Umbilical cord (tissue), 1 donor: ENCODE measurements around the gene MPZL2. TPM values are rescaled to one million over a fixed set of nuclear protein-coding genes. Genes with fewer than 3 reads are reported as not detected.

Experiments
- total RNA-seq: library from RNA; depleted of rRNA; stranded (reverse); fragments of >200 nt; gene quantifications from one replicate; pipeline ENCODE4 v1.2.3, GENCODE V29; 2014; ENCODE audit warnings: low replicate concordance; ENCODE audit not compliant: insufficient read depth

MPZL2 gene
- total RNA-seq, 1 donor from 2014 or later = 41.9 TPM

Other genes with a start within 250 kb of the MPZL2 start
- gene TMPRSS4, start 187.2 kb downstream of the MPZL2 start, total RNA-seq = 3.4 TPM
- gene SMIM35, start 177.3 kb downstream of the MPZL2 start, total RNA-seq = 1.4 TPM
- 1.2 TPM for gene SCN4B, start 111.5 kb downstream of the MPZL2 start, total RNA-seq
- 4.6 TPM for gene SCN2B, start 87.7 kb downstream of the MPZL2 start, total RNA-seq
- gene JAML, start 39.3 kb downstream of the MPZL2 start, total RNA-seq = 18.8 TPM
- 5.3 TPM for gene MPZL3, start 11.9 kb downstream of the MPZL2 start, total RNA-seq
- not detected for gene CD3E, start 40.4 kb upstream of the MPZL2 start, total RNA-seq
- gene CD3D, start 78.4 kb upstream of the MPZL2 start, total RNA-seq = not detected
- gene CD3G, start 80.0 kb upstream of the MPZL2 start, total RNA-seq = 1.9 TPM
- 22.1 TPM for gene UBE4A, start 95.3 kb upstream of the MPZL2 start, total RNA-seq
- gene ATP5MG, start 137.3 kb upstream of the MPZL2 start, total RNA-seq = 142 TPM
- gene KMT2A, start 172.2 kb upstream of the MPZL2 start, total RNA-seq = 20.9 TPM